ENCODE data around the gene ZBTB17. TPM values are rescaled to one million over a fixed set of nuclear protein-coding genes. Genes with fewer than 3 reads are reported as not detected.
A peak's percentile ranks its signal among the peaks of the same experiment; 100 is the strongest.
"Not testable (repeated sequence)": the region's sequence is repeated elsewhere in the genome, so short reads cannot be mapped to it uniquely, and the experiment has no call there.

Gene ZBTB17
- polyA plus RNA-seq (2013, experiment 1 of 2; ENCODE audit: insufficient read length), result 39.4 TPM
- polyA plus RNA-seq (2013, experiment 2 of 2; ENCODE audit: insufficient read length), result 35.5 TPM

DNA sequence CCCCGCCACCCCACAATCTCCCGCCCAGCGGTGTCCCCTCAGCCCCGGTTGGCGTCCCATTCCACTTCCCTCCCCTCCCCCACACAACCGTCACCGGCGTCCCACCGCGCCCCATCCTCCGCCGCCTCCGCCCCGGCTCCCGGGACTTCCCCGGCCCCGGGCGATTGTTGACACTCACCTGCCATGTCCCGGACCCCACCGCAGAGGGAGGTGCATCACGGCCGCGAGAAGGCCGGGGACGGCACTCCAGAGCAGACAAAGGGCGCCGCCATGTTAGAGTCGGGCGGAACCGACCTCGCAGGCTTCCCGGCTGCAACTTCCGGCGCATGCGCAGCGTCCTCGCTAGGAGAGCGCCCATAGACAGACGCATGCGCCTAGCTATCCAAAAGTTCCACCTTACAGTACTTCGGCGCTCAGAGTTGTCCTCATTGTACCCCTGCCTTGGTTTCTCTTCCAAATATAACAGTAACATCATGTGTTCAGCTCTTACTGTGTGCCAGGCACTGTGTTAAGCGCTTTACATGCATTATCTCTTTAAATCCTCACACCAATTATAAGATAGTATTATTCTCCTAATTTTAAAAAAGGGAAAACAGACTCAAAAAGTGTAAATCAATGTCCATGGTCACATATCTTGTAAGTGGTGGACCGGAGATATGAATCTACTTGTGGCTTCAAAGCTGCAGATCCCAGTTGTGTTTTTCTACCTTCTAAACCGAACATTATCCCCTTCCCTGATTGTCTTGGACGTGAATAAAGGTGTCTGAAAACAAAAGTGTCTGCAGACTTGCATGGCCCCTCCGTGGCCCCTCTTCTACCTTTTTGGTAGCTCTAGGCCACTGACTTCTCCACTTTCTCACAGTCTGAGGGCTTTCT is at the start of gene ZBTB17:
Gene ZBTB17, minus strand, starts transcription at position 297 of the 876 bp plus-strand sequence. CDS start 27,606 bp downstream, outside the sequence.
- peak; percentile 92 for DNase-seq

DNA sequence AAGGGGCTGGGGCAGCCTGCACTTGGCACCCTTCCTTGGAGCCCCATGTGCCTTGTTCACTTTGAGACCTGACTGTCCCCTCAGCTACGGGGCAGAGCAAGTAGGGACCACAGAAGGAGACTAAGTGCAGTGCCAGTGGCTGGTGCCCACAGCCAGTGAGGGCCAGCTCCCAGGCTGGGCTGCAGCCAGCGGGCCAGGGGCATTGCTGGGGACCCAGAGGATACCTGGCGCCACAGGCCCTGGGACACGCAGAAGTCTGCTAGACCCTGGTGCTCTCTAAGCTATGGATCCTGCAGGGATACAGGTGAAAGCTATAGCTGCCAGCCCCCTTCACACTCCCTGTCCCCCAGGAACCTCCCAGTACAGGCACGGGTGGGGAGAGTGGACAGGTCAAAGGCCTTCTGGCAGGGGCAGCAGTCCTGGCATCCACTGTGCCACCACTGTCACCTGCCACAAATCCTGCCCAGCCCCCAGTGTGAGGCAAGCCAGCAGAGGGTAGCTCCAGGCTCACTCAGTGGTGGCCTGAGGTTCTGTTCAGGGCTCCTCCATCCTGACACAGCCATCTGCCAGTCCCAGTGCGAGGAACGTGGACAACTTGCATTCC is 47.3 kb upstream of the ZBTB17 start:
- no peak for DNase-seq

DNA sequence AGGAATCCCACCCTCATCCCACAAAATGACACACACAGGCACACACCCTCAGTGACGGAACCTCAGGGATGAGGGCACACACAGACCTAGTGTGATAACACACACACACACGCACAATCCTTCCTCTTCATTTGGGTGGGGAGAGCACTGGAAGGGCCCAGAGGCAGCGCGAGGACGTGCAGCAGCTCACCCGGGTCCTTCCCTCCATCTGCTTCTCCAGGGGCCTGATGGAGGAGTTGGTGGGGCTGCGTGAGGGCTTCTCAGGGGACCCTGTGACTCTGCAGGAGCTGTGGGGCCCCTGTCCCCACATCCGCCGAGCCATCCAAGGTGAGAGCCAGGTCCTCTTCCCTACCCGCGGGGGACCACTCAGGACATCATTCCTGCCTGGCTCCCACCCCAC is 46.5 kb upstream of the ZBTB17 start:
- no peak for DNase-seq

DNA sequence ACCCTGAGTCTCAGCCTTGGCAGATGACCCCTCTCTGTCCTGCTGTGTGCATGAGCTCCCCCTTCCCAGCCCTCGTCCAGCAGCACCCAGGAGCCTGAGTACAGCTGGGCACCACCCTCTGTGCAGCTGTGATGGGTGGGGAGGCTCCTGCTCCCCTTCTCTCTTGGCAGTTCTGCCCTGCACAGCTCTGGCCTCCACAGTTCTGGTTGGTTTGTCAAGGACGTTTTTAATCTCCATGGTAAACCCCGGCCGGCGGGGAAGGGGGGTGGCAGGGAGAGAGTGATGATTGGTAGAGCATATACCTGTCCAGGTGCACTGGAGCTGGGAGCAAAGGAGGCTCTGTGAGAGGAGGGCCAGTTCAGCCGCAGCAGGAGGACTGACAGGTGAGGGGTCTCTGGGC is 45.8 kb upstream of the ZBTB17 start, which contains the start of gene CLCNKA:
Gene CLCNKA, plus strand, starts transcription at position 356 of the 400 bp plus-strand sequence. CDS start 584 bp downstream, outside the sequence.
- no peak for DNase-seq

DNA sequence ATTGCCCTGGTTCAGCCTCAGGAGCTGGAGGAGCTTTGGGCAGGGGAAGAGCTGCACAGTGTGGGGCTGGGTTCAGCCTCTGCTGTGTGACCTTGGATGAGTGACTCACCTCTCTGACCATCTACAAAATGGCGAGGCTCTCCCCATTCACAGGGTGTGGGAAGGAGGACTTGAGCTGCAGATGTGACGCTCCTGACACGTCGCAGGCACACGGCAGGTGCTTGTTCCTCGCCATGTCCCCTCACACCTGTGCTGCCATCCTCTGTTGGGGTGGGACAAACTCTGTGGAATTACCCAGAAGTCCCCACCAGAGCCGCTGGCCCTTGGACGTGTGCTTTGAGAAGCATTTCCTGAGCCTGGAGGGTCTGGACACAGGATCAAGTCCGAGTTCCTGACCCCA is 45.0 kb upstream of the ZBTB17 start:
- DNase-seq, result not testable (repeated sequence)

DNA sequence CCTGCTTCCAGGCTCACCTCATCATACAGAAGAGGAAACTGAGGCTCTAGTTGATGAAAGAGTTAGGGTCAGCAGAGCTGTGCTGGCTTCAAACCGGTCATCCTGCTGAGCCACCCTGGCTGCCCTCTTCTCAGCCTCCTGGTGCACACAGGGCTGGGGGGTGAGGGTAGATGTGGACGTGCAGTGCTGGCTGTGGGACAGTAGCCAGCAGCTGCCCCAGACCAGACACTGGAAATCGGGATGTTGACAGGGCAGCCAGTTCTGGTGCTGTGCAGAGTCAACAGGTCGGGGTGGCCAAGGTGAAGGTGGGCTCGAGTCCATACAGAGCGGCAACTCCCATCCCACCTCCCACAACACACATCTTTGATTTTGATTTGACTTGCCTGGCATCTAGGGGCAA is 44.4 kb upstream of the ZBTB17 start:
- no peak for DNase-seq

DNA sequence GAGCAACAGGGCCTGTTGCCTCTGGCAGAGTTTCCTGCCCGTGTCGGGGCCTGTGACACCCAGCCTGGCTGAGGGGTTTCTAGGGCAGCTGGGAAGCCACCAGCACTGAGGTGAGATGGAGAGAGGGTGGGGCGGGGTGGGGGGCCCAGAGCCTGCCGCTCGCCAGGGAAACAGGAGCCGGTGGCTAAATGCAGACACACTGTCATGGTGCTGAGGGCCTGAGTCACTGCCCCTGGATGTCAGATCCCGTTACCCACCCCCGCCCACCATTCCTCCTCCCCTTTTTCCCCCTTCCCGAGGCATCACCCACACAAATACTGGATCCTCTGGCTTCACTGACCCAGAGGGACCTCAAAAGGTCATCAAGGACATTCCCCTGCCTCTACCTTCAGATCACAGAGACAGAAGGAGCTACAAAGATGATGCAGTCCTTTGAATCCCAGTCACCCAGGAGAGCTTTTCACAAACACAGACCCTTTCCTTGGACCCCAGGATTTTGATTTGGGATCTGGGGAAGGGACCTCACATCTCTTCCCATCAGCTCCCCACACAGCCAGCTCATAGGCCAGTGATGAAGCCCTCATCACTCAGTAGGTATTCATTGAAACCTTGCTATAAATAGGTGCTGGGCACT is 43.9 kb upstream of the ZBTB17 start:
- peak; percentile 33 for DNase-seq

DNA sequence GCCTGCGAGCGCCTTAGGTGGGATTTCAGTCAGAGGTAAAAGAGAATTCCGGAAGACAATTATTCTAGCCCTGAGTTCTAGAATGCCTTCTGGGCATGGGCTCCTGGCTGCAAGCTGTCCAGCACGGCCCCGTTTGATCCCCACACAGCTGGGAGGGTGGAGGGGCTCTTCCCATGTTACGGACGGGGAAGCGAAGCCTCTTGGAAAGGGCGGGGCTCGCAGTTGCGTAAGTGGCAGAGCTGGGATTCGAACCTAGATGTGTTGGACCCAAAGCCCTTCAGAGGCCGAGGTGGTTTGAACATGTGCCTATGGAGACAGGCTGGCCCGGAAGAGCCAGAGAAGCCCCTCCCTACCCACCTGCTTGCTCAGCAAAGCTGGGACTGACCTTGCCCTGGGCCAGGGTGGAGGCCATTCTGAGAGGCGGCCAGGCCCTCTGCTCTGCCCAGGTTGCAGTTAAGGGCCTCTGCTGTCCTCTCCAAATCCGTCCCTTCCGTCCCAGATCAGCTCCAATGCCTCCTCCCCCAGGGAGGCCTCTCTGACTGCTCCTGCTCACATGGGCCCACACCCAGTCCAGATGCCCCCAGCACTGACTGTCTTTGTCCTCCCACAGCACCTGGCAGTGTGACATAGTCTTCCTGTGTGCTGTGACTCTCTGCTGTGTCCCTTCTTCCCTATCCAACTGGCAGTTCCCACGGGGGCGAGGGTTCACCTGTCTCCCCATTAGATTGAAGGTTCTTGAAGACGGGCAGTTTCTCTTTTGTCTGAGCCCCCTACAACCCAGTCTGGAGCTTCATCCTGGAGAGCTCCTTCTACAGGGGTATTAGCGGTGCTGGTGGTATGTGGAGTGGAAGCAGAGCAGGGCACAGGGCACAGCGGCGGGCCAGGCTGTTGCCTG is 43.1 kb upstream of the ZBTB17 start:
- no peak for DNase-seq

DNA sequence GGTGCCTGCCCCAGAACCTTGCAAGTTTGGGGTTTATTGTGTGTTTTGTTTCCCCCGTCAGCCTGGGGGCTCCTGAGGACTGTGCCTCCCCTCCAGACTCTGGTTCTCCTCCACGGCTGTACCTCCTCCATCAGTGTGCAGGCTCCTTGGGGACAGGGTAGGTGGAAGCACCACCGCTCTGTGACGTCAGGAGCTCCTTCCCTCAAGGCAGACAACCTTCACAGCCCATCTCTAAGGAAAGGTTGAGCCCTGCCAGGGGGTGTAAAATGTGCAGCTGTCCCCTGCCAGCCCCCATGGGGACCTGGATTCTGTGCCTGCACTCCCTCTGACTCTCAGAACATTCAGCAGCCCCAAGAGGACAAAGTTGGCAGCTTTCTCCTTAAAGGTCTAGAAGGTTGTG is 42.4 kb upstream of the ZBTB17 start:
- DNase-seq, result no peak

DNA sequence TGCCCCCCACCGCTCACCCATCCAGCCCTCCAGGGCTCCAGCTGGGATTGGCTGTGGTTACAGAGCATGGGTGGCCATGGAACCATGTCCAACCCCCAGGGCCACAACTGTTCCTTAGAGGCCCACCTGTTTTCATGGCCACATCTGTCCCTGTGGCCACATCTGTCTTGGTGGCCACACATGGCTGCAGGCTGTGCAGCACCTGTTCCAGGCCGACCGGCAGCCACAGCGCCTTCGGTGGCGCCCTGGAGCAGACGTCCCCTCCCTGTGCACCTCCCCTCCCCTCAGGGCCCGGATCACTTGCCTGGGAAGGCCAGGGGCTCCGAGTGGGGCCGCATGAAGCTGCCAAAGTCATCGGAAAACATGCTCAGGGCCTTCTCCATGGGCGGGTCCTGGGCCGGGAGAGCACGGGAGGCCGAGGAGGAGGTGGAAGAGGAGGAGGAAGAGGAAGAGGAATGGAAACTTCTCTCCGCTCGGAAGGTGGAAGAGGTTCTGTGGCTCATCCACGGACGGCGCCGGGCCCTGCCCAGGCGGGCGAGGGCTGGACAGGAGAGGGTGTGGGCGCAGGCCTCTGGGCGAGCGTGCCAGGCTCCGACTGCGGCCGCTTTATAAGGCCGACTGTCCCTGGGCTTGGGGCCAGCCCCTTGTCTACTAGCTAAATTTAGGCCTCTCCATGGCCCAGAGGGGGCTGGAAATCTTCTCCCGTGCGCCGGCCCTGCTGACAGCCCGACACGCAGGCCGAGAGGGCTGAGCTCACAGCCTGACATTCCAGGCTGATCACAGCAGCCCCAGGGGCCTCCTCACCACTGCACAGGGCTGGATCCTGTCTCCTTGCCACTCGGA is 41.8 kb upstream of the ZBTB17 start, which contains the start of gene HSPB7:
Gene HSPB7, minus strand, starts transcription at position 583 of the 843 bp plus-strand sequence. Its CDS starts 80 bp downstream, at position 503.
- peak; percentile 76 for DNase-seq

DNA sequence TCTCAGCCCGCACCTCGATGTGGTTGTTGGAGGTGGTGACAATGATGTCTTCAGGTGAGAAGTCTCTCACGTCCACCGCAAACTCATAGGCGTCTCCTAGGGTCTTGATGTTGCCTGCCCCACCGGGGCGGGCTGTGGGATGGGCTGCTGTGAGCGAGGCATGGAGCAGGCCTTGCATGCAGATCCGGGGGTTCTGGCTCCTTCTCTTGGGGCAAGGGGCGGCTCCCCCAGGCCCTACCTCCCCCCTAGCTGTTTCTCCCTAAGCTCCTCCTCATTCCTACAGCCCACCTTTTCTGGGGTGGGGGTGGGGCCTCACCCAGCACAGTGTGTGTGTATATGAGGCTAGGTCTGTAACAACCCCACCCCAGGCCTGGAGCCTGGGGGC is 41.2 kb upstream of the ZBTB17 start:
- no peak for DNase-seq

DNA sequence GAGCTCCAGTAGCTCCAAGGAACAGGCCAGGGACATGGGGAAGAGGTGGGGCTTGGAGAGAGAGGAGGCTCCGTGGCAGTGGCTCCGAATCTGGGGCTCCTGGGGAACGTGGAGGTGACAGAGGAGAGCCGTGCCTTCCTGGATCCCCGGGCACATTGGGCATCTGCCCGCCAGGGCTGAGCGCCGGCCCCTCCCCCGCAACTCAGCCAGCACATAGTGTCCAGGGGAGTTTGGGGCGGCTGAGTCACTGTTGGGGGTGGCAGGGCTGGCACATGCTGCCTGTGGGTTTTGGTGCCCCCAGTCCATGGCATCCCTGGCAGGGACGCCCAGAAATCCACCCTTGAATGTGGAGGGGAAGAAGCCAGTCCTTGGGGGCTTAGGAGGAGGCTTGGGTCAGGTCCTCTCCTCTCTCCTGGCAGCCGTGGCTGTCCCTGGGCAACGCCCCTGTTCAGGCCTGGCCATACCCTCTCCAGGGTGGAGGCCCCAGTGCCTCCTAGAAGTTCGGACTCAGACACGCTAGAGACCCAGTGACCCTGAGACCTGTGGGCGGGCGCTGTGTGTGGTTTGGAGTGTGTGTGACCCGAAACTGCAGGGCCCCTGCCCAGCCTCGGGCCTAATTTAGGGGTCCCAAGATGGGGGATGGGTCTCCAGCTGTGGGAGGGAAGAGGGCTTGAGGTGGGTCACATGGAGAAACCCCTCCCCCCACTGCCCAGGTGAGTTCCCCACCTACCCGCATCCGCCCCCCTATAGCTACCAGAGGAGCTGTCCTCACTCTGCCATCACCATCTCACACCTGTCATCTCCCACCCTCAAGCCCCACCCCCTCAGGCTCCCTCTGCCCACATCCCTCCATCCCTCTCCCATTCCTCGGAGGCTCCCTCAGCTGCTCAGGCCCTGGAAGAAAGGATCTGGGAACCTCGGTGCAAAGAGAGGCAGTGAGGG is 40.3 kb upstream of the ZBTB17 start:
- no peak for DNase-seq

DNA sequence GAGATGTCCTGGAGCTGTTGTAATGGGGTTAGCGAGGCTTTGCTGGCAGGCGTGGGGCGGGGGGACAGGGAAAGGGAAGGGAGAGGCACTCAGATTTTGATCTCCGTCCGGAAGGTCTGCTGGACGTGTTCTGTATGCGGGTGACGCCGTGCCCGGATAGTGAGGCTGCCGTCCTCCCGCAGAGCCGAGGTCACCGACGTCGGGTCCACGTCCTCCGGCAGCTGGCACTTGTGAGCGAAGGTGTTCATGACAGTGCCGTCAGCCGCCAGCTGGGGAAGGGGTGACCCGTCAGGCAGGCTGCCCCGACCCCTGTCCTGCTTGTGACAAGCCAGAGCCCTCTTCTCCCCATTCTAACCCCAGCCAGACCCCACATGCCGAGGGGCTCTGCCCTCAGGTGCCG is 39.6 kb upstream of the ZBTB17 start:
- DNase-seq, result no peak

DNA sequence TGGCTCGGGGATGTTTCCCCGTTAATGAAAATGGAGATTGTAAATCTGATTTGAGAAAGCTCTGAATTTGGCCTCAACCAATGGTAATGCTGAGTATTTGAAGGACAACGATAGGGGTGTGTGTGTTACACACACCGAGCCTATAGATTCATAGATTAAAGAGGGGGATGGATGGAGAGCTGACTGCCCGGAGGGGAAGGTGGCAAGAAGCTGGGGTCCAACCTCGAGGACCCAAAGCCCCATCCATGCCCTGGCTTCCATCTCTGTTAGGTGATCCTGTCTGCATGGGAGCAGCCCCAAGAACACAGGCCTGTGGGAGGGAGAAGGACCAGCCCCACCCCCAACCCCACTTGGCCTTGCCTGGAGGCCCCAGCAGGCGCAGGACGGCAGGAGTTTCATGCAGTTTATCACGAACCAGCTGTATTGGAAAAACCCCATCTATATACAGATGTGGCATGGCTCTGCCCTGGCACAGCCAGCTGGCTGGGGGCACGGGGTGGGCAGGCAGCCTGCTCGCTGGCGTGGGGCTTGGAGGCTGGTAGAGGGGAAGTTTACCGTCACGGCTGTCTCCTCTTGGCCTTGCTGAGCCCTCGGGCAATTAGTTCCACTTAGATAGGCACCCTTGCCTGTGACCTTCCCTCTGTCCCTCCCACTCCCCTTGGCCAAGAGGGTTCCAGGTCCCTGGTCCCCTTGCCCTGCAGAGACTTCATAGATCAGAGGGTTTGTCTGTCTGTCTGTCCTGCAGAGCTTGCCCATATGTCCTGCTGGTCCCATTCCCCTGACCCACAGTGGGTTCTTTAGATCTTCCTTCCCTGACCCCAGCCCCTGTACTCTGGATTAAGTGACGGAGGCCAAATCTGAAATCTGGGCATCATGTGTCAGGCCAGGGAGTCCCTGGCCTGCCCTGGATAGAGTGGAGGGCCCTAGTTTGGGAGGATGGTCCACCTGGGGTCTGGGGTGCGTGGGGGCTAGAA is 38.9 kb upstream of the ZBTB17 start:
- peak; percentile 57 for DNase-seq

DNA sequence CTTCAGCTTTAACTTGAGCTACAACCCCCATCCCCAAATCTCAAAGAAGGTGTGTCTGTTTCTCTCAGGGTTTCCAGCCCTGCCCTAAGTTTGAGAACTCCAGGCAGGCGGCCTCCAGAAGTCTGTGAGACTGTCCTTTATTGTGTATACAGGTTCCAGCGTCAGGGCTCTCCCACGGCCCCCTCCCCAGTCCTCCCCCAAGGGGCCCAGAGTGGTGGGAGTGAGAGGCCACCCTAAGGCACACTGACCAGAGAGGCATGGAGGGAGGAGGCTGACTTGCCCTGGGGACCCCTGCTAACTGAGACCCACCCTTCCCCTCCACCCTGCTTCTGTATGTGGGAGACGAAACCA is 38.0 kb upstream of the ZBTB17 start:
- DNase-seq, result no peak

DNA sequence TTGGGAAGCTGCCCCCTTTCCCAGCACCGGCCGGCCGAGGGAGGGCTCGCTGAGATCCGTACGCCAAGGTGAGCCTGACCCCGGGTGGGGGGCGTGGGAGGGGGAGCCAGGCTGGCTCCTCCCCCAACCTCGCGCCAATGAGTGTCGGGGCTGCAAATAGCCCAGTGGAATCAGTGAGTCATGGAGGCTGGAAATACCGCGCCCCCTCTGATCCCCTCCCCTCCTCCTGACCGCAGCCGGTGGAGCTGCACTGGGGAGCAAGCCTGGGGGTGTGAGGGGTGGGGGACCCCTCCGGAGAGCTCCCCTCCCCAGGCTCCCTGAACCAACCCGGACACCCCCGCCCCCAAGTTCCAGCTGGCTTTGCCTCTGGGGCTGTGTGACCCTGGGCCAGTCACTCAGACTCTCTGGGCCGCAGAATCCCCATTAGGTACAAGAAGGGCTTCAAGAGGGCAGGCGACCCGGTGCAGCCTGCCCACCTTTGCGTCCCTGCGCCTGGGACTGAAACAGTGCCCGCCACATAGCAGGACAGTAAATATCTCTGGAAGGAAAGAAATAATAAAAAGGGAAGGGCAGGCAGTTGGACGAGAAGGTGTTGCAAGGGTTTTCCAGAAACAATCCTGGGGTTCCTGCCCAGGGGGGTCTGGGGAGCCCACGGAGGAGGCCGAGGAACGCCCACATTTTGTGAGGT is 37.5 kb upstream of the ZBTB17 start:
- DNase-seq, result peak; percentile 82

DNA sequence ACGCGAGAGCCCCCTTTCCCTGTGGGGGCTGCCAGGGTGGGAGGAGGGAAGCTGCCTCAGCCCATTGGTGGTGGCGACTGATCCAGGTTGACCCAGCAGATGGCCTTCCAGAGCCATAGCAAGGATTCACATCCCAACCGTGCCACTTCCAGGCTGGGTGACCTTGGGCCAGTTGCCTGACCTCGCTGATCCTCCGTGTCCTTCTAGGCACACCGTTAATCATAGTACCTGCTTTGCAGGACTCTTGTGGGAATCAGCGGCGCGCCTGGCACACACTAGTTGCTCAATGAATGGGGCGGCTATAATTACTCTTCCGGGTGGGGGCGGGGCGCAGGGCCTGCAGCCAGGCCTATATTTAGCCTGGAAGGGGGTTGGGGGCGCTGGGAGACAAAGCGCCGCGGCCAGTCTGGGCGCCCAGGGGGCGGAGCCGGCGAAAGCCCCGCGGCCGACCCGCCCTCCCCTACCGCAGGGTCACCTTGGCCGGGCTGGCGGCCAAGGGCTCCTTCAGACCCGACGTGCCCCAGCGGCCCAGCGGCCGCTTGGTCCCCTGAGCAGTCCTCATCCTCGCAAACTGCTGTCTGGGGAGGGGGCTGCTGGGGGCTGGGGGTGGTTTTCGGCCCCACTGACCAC is 36.8 kb upstream of the ZBTB17 start:
- peak; percentile 79 for DNase-seq

Measured in fibroblast of skin of abdomen (primary cell).